Measurements from ENCODE around the gene PLEKHA6. TPM values are rescaled to one million over a fixed set of nuclear protein-coding genes. Genes with fewer than 3 reads are reported as not detected.
"Not testable (repeated sequence)": the region's sequence is repeated elsewhere in the genome, so short reads cannot be mapped to it uniquely, and the experiment has no call there.

PLEKHA6 gene
- total RNA-seq, 1 experiment from 2014 or later: 36.3 TPM

- in situ Hi-C loops (cut with HindIII; ENCODE audit: low pct_unique_long_range_greater_than_20kb, low sequenced_read_pairs): no loop called here
- no peak for DNase-seq (ENCODE audit: low read depth)
Observed at GRCh38 chr1:204343247-204343646, 16.5 kb downstream of the PLEKHA6 start.

GRCh38 chr1:204342310-204342709 lies 17.4 kb downstream of the PLEKHA6 start:
- no peak for DNase-seq (ENCODE audit: low read depth)
- in situ Hi-C loops (cut with HindIII; ENCODE audit: low pct_unique_long_range_greater_than_20kb, low sequenced_read_pairs): no loop called here

- in situ Hi-C loops (cut with HindIII; ENCODE audit: low pct_unique_long_range_greater_than_20kb, low sequenced_read_pairs): no loop called here
- DNase-seq (ENCODE audit: low read depth): no peak
Observed at GRCh38 chr1:204341380-204341779, 18.3 kb downstream of the PLEKHA6 start.

- no peak for DNase-seq (ENCODE audit: low read depth)
- in situ Hi-C loops (cut with HindIII; ENCODE audit: low pct_unique_long_range_greater_than_20kb, low sequenced_read_pairs): no loop called here
Observed at GRCh38 chr1:204340081-204340889, 19.4 kb downstream of the PLEKHA6 start.

DNA sequence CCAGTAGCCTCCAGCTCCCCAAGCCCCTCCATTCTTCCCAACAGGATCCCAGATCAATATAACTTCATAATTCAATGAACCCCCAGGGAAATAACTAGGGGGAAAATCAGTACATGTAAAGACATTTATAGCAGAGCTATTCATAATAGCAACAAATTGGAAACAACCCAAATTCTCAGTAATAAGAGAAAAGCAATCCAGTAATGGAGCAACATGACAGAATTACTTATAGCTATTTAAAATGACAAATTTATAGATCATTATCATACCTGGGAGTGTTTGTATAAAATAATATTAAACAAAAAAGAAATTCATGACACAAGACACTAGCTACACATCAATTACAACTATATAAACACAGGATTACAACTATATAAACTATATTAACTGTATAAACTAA lies 20.2 kb downstream of the PLEKHA6 start:
- DNase-seq (ENCODE audit: low read depth): no peak
- in situ Hi-C loops (cut with HindIII; ENCODE audit: low pct_unique_long_range_greater_than_20kb, low sequenced_read_pairs): no loop called here

DNA sequence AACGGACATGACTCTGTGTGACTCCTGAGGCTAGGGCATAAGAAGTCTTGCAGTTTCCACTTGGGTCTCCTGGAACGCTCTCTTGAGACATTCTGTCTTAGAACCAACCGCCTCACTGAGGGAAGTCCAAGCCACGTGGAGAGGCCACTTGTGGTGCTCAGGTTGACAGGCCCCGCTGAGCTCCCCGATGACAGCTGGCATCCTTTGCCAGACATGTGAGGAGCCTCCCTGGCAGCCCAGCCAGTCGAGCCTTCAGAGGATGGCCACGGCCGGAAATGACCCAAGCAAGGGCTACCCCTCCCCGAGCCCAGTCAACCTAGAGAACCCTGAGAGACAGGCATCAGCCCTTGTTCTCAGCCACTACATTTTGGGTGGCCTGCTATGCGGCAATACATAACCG lies 20.7 kb downstream of the PLEKHA6 start:
- in situ Hi-C loops (cut with HindIII; ENCODE audit: low pct_unique_long_range_greater_than_20kb, low sequenced_read_pairs): no loop called here

GRCh38 chr1:204338360-204338759 lies 21.4 kb downstream of the PLEKHA6 start:
- DNase-seq (ENCODE audit: low read depth): no peak
- in situ Hi-C loops (cut with HindIII; ENCODE audit: low pct_unique_long_range_greater_than_20kb, low sequenced_read_pairs): no loop called here

More for the DNA sequence above, 20.7 kb downstream of the PLEKHA6 start:
- DNase-seq (ENCODE audit: low read depth): no peak

GRCh38 chr1:204337583-204337982 lies 22.1 kb downstream of the PLEKHA6 start:
- no peak for DNase-seq (ENCODE audit: low read depth)
- in situ Hi-C loops (cut with HindIII; ENCODE audit: low pct_unique_long_range_greater_than_20kb, low sequenced_read_pairs): no loop called here

DNA sequence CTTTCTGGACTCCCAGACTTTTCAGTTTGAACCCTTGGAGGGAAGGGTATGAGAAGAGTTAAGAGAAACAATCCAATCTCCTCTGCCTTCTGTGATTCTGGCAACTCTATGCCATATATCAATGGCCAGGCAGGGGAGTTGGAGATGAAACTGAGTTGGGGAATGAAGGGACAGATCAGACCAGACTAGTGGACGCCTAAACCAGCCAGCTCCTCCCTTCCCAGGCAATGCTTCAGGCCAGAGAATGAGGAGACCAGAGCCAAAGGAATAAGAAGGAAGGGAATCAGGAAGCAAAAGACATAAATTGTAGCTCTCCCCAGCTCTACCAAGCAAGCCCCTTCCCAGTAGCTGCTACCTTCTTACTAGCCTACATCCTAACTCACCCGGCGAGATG lies 22.7 kb downstream of the PLEKHA6 start:
- in situ Hi-C loops (cut with HindIII; ENCODE audit: low pct_unique_long_range_greater_than_20kb, low sequenced_read_pairs): no loop called here

GRCh38 chr1:204336421-204337035 lies 23.2 kb downstream of the PLEKHA6 start:
- no peak for DNase-seq (ENCODE audit: low read depth)
- in situ Hi-C loops (cut with HindIII; ENCODE audit: low pct_unique_long_range_greater_than_20kb, low sequenced_read_pairs): no loop called here

More for the DNA sequence above, 22.7 kb downstream of the PLEKHA6 start:
- DNase-seq (ENCODE audit: low read depth): no peak

DNA sequence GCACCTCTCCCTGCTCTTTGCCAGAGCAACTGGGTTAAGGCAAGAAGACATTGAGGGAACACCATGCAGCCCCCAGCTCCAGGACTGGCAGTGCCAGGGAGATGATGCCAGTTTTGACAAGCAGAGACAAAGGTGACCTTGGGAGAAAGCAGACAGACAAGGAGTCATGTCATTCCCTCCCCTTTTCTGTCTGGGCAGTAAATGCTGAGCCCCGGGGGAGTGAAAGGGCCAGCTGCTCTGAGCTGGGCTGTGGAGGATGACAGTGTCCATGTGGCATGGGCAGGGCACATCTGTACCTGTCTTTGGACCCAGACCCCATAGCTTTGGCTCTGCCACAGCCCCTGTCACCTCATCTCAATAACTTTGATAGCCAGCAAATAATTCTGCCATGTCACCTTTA lies 24.2 kb downstream of the PLEKHA6 start:
- no peak for DNase-seq (ENCODE audit: low read depth)
- in situ Hi-C loops (cut with HindIII; ENCODE audit: low pct_unique_long_range_greater_than_20kb, low sequenced_read_pairs): no loop called here

- in situ Hi-C loops (cut with HindIII; ENCODE audit: low pct_unique_long_range_greater_than_20kb, low sequenced_read_pairs): no loop called here
- no peak for DNase-seq (ENCODE audit: low read depth)
Observed at GRCh38 chr1:204335085-204335484, 24.6 kb downstream of the PLEKHA6 start.

DNA sequence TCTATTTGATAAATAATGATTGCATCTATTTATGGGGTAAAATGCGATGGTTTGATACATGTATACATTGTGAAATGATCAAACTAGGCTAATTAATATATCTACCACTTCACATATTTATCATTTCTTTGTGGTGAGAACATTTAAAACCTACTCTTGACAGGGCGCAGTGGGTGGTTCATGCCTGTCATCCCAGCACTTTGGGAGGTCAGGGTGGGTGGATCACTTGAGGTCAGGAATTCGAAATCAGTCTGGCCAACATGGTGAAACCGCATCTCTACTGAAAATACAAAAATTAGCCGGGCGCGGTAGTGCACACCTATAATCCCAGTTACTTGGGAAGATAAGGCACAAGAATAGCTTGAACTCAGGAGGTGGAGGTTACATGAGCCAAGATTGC lies 25.3 kb downstream of the PLEKHA6 start:
- no peak for DNase-seq (ENCODE audit: low read depth)
- in situ Hi-C loops (cut with HindIII; ENCODE audit: low pct_unique_long_range_greater_than_20kb, low sequenced_read_pairs): no loop called here

GRCh38 chr1:204333427-204333826 lies 26.3 kb downstream of the PLEKHA6 start:
- in situ Hi-C loops (cut with HindIII; ENCODE audit: low pct_unique_long_range_greater_than_20kb, low sequenced_read_pairs): no loop called here
- no peak for DNase-seq (ENCODE audit: low read depth)

- no peak for DNase-seq (ENCODE audit: low read depth)
- in situ Hi-C loops (cut with HindIII; ENCODE audit: low pct_unique_long_range_greater_than_20kb, low sequenced_read_pairs): no loop called here
Observed at GRCh38 chr1:204331847-204332487, 27.8 kb downstream of the PLEKHA6 start.

GRCh38 chr1:204331275-204331674 lies 28.5 kb downstream of the PLEKHA6 start:
- DNase-seq (ENCODE audit: low read depth): no peak
- in situ Hi-C loops (cut with HindIII; ENCODE audit: low pct_unique_long_range_greater_than_20kb, low sequenced_read_pairs): no loop called here

GRCh38 chr1:204327870-204328269 lies 31.9 kb downstream of the PLEKHA6 start:
- in situ Hi-C loops (cut with HindIII; ENCODE audit: low pct_unique_long_range_greater_than_20kb, low sequenced_read_pairs); DNase-seq (ENCODE audit: low read depth): not testable (repeated sequence)

GRCh38 chr1:204327359-204327758 lies 32.4 kb downstream of the PLEKHA6 start:
- no peak for DNase-seq (ENCODE audit: low read depth)
- in situ Hi-C loops (cut with HindIII; ENCODE audit: low pct_unique_long_range_greater_than_20kb, low sequenced_read_pairs): no loop called here

DNA sequence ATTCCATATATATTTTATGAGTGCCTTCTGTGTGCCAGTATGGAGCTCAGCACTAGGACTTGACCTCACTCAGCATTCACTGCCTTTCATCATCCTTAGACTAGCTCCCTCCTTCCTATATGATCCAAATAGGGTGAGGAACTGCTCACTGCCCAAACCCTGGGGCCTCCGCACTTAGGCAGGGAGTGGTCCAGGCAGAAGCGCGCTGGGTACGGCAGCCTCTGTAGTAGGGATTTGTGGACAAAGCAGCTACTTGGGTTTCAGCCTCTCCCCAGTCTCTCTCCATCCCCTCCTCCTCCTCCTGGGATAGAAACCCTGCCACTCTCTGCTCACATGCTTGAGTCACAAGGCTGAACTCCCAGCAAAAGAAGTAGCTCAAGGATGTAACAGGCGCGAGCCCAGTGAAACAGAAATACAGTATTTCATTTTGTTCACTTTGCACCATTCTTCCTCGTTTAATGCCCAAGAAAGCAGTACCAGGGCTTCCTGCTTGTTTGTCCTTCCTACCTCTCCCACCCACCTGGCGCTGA lies 32.9 kb downstream of the PLEKHA6 start:
- in situ Hi-C loops (cut with HindIII; ENCODE audit: low pct_unique_long_range_greater_than_20kb, low sequenced_read_pairs): no loop called here
- no peak for DNase-seq (ENCODE audit: low read depth)

Data from Caki2 (cell line).